CD4-positive, alpha-beta T cell (primary cell): Measurements from ENCODE around the gene MAN1C1. TPM values are rescaled to one million over a fixed set of nuclear protein-coding genes. Genes with fewer than 3 reads are reported as not detected.

Experiments
- ATAC-seq: fragments of 200-7000 bp; cut with Tn5 transposase; one replicate; pipeline ENCODE4 v1.10.0; 2022; ENCODE audit warnings: mild to moderate bottlenecking; ENCODE audit not compliant: poor library complexity
- CTCF ChIA-PET: fragments of 350-600 bp; sonication (Branson Sonifier 250); formaldehyde crosslinking; loops from one replicate; lab custom pipeline; 2021; ENCODE audit warnings: antibody characterized with exemption, inconsistent platforms; lab: Charles Lee
- POLR2A ChIA-PET: fragments of 350-600 bp; sonication (Branson Sonifier 250); formaldehyde crosslinking; loops from one replicate; lab custom pipeline; 2021; ENCODE audit warnings: antibody characterized with exemption, inconsistent platforms; lab: Charles Lee
- DNase-seq, 14 experiments: peaks; one replicate each; pipeline ENCODE4 v3.0.0-alpha.2; 2013 to 2020; ENCODE audit warnings: mixed read lengths in 2 of 14
- H3K27ac ChIP-seq, 2 donors: one replicate each; pipeline versions ENCODE4 v1.5.1 to v1.7.0; 2013; ENCODE audit warnings: low read length in 2 of 2, low read depth in 1 of 2, mild to moderate bottlenecking in 1 of 2
- H3K27me3 ChIP-seq, 2 experiments: 1 replicate in 1 of 2; 2 replicates in 1 of 2; pipeline versions ENCODE4 v1.6.1 to v1.7.0; 2013; ENCODE audit warnings: low read length in 2 of 2, control low read depth in 1 of 2, mild to moderate bottlenecking in 1 of 2, moderate library complexity in 1 of 2; ENCODE audit not compliant: insufficient read depth in 2 of 2, control insufficient read depth in 1 of 2
- H3K36me3 ChIP-seq: one replicate; pipeline ENCODE4 v1.6.1; 2013; ENCODE audit warnings: low read length, control low read depth; ENCODE audit not compliant: insufficient read depth
- H3K4me1 ChIP-seq: one replicate; pipeline ENCODE4 v1.6.1; 2013; ENCODE audit warnings: low read length, control low read depth; ENCODE audit not compliant: insufficient read depth
- H3K4me3 ChIP-seq: one replicate; pipeline ENCODE4 v1.5.1; 2013; ENCODE audit warnings: mild to moderate bottlenecking, low read length, moderate library complexity
- H3K9me3 ChIP-seq, 2 experiments: 1 replicate in 1 of 2; 2 replicates in 1 of 2; pipeline versions ENCODE4 v1.6.1 to v1.7.0; 2013; ENCODE audit warnings: low read length in 2 of 2, mild to moderate bottlenecking in 2 of 2, control low read depth in 1 of 2, moderate library complexity in 1 of 2; ENCODE audit not compliant: control insufficient read depth in 1 of 2, insufficient read depth in 1 of 2
- H3K27ac Mint-ChIP-seq: one replicate; pipeline ENCODE4 v1.8.0; 2020; ENCODE audit warnings: mixed read lengths
- H3K27me3 Mint-ChIP-seq: one replicate; pipeline ENCODE4 v1.8.0; 2021; ENCODE audit warnings: mixed read lengths
- H3K36me3 Mint-ChIP-seq: one replicate; pipeline ENCODE4 v1.8.0; 2021; ENCODE audit warnings: low read depth, mixed read lengths
- H3K4me1 Mint-ChIP-seq: one replicate; pipeline ENCODE4 v1.8.0; 2021; ENCODE audit warnings: low read depth, mixed read lengths
- H3K4me3 Mint-ChIP-seq: one replicate; pipeline ENCODE4 v1.8.0; 2020; ENCODE audit warnings: mild to moderate bottlenecking, mixed read lengths
- H3K9me3 Mint-ChIP-seq: one replicate; pipeline ENCODE4 v1.8.0; 2020; ENCODE audit warnings: mixed read lengths
- CTCF ChIP-seq: fragments of 200-600 bp; IDR thresholded peaks from one replicate; pipeline ENCODE4 v1.8.0; 2022; ENCODE audit warnings: antibody characterized with exemption, mild to moderate bottlenecking
- intact Hi-C, 2 experiments: fragments of 100-400 bp; cut with DNase I in 1 of 2; cut with micrococcal nuclease in 1 of 2; formaldehyde crosslinking; loops; one replicate each; pipeline versions ENCODE4 v1.15.1 to v1.9.0; 2023 to 2025; cut with DNase I, micrococcal nuclease
- total RNA-seq, 174 experiments: library from RNA in 2 of 174; stranded (reverse) in 2 of 174; gene quantifications; one replicate each; pipeline ENCODE4 v1.2.3 and lab custom pipeline; 2021 to 2026

The MAN1C1 gene
- total RNA-seq, 2 experiments from 2014 or later = 44.4 to 46.9 TPM

- Mint-ChIP-seq H3K36me3 (peaks cover 28% of the 10 kb centered on the region), H3K9me3 (no peaks in the 10 kb centered on the region), H3K4me3 (peak overlapping the region; percentile 100), H3K27ac (peak overlapping the region; percentile 93), H3K4me1 (peaks cover 70% of the 10 kb centered on the region), H3K27me3 (no peaks in the 10 kb centered on the region)
- POLR2A ChIA-PET = interaction anchor here (0.7 to 7.0 kb wide), 25 partner anchors 9 to 202 kb away, joined by 3 to 64 read pairs (median 5); partner anchors contain the start of gene MTFR1L
- ATAC-seq (no peak), DNase-seq (peak in 1 of 14 experiments; percentile 13)
- intact Hi-C loops = loop anchor here (2.0 to 5.0 kb wide), 3 partner anchors 74 to 178 kb away; partner anchors contain the start of gene LDLRAP1 (in 1 of the 2)
- H3K4me3 ChIP-seq = peak overlapping the region; percentile 73
- no peak for TF ChIP-seq CTCF
- peak overlapping the region in 1 of 2 donors; percentile 81 for H3K27ac ChIP-seq
- peaks cover 75% of the 10 kb centered on the region for H3K4me1 ChIP-seq
- CTCF ChIA-PET = interaction anchor here (0.7 to 3.0 kb wide), 24 partner anchors 10 to 192 kb away, joined by 3 to 28 read pairs (median 6); partner anchors contain the start of gene LDLRAP1
- no peaks in the 10 kb centered on the region for H3K27me3 ChIP-seq
- H3K9me3 ChIP-seq = no peaks in the 10 kb centered on the region
- H3K36me3 ChIP-seq = no peaks in the 10 kb centered on the region
These were observed 1.8 kb downstream of the MAN1C1 start for GRCh38 chr1:25618433-25618808.

- Mint-ChIP-seq H3K27me3 (no peaks in the 10 kb centered on the region), H3K4me3 (peak overlapping the region; percentile 100), H3K27ac (peak overlapping the region; percentile 93), H3K4me1 (peaks cover 76% of the 10 kb centered on the region), H3K9me3 (no peaks in the 10 kb centered on the region), H3K36me3 (peaks cover 28% of the 10 kb centered on the region)
- Histone ChIP-seq H3K4me1 (peaks cover 83% of the 10 kb centered on the region), H3K27me3 (no peaks in the 10 kb centered on the region), H3K4me3 (peak overlapping the region; percentile 73), H3K36me3 (no peaks in the 10 kb centered on the region), H3K27ac (peak overlapping the region; percentile 35 to 81), H3K9me3 (no peaks in the 10 kb centered on the region)
- intact Hi-C loops = loop anchor here (1.0 to 5.0 kb wide), 4 partner anchors 23 to 178 kb away; partner anchors contain the start of gene LDLRAP1 (in 1 of the 2)
- CTCF ChIA-PET = interaction anchor here (0.7 to 3.0 kb wide), 27 partner anchors 9 to 191 kb away, joined by 3 to 28 read pairs (median 6); partner anchors contain the start of gene LDLRAP1
- peak; percentile 27 for ATAC-seq
- peak in 13 of 14 experiments; percentile 38 to 78 (median 54) for DNase-seq
- TF ChIP-seq CTCF = peak; percentile 89
- POLR2A ChIA-PET = interaction anchor here (0.7 to 7.0 kb wide), 25 partner anchors 9 to 201 kb away, joined by 3 to 64 read pairs (median 5); partner anchors contain the start of gene MTFR1L
These were observed 2.7 kb downstream of the MAN1C1 start for GRCh38 chr1:25619101-25619890.

- H3K27ac ChIP-seq = peak overlapping the region; percentile 35 to 81
- no peak for ATAC-seq
- H3K9me3 Mint-ChIP-seq = no peaks in the 10 kb centered on the region
These were observed 3.6 kb downstream of the MAN1C1 start for GRCh38 chr1:25620211-25620610.

More at GRCh38 chr1:25620211-25620610, 3.6 kb downstream of the MAN1C1 start:
- H3K4me1 Mint-ChIP-seq = peaks cover 75% of the 10 kb centered on the region
- H3K36me3 Mint-ChIP-seq = peaks cover 30% of the 10 kb centered on the region
- Histone ChIP-seq H3K4me1 (peaks cover 80% of the 10 kb centered on the region), H3K9me3 (no peaks in the 10 kb centered on the region), H3K27me3 (no peaks in the 10 kb centered on the region), H3K4me3 (peak overlapping the region; percentile 73), H3K36me3 (no peaks in the 10 kb centered on the region)
- peak overlapping the region; percentile 93 for H3K27ac Mint-ChIP-seq
- POLR2A ChIA-PET = interaction anchor here (1.0 to 7.0 kb wide), 7 partner anchors 12 to 182 kb away, joined by 3 to 64 read pairs (median 17); no protein-coding TSS in a partner anchor
- peak overlapping the region; percentile 100 for H3K4me3 Mint-ChIP-seq
- DNase-seq = peak in 2 of 14 experiments; percentile 21 to 44
- H3K27me3 Mint-ChIP-seq = no peaks in the 10 kb centered on the region
- CTCF ChIA-PET = interaction anchor here (1.9 to 3.0 kb wide), 8 partner anchors 8 to 155 kb away, joined by 5 to 28 read pairs (median 12); partner anchors contain the start of gene LDLRAP1
- intact Hi-C loops = loop anchor here (5.0 kb wide), 3 partner anchors 37 to 77 kb away; no protein-coding TSS in a partner anchor
- no peak for TF ChIP-seq CTCF
